Stimulated activated CD8-positive, alpha-beta memory T cell treated with anti-CD3 and anti-CD28 coated beads, Interleukin-12 subunit alpha, Interleukin-12 subunit beta, amount 100 ng/mL, for 1 hour (primary cell): Measurements from ENCODE around the gene PSME2.
A peak's percentile ranks its signal among the peaks of the same experiment; 100 is the strongest.

Experiments
- DNase-seq: peaks from one replicate; pipeline ENCODE4 v3.0.0-alpha.2; 2020; ENCODE audit warnings: low read depth

The PSME2 gene

DNA sequence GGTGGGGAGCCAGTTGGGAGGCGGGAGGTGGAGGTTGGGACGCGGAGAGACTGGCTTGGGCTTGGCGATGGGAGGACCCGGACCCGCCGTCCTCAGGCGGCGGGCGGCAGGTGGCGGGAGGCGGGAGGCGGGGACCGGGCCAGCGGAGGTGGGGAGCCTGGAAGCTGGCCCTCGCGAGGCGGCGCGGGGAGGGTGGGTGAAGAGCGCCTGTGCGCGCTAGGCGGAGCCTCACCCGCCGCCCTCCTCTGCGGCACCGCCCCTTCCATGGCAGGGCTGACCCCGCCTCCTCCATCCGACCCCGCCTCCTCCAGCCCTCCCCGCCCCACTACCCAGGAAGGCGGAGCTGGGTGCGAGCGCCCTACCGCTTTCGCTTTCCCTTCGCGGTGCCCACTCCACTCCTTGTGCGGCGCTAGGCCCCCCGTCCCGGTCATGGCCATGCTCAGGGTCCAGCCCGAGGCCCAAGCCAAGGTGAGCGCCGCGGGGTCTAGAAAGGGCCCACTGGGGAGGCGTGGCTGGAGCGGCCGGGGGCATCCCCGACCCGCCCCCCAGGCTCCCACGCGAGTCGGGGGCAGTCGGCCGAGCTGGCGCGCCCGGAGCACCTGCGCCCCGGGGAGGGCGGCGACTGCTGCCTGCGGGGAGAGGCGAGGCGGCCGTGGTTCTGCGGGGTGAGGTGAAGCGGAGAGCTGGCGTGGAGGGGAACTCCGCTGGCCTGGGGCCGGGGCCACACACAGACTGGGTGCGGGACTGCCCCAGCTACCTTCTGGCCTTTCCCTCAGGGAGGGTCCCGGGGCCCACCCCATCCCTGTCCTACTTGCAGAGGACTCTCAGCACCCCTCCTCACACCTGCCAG is 10.4 kb downstream of the PSME2 start, which contains the start of gene PSME1:
Gene PSME1 (plus strand): TSS at position 361 of the 850 bp plus-strand sequence. CDS start 69 bp downstream, at position 430.
- peak; percentile 89 for DNase-seq

- DNase-seq: no peak
Observed at GRCh38 chr14:24135584-24135833, 10.9 kb downstream of the PSME2 start.

DNA sequence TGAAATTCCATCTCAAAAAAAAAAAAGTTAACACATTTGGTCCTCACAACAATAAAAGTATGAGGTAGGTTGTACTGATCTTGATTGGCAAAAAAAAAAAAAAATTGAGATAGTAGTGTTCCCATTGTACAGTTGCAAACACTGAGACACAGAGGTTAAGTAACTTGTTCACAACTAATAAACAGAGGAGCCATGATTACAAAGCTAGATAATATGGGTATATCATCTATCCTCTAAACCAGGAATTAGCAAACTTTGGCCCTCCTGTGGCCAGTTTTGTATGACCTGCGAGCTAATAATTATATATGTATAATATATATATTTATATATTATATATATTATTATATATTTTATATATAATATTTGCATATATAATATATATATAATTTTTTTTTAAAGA is 12.7 kb downstream of the PSME2 start:
- no peak for DNase-seq

GRCh38 chr14:24132976-24133375 is 13.4 kb downstream of the PSME2 start:
- no peak for DNase-seq

DNA sequence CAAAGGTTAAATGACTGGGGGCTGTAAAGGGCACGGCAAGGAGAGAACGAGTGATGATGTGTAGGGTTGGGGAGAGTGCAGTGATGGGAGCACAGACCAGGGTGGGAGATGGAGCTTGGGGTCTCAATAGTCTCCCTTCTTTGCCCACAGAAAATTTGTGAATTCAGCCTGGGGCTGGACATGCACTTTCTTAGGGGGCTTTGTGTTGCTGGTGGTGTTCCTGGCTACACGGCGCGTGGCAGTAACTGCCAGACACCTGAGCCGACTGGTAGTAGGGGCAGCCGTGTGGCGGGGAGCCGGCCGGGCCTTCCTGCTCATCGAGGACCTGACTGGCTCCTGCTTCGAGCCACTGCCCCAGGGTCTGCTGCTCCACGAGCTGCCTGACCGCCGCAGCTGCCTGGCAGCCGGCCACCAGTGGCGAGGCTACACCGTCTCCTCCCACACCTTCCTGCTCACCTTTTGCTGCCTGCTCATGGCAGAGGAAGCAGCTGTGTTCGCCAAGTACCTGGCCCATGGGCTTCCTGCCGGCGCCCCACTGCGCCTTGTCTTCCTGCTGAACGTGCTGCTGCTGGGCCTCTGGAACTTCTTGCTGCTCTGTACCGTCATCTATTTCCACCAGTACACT is 14.2 kb downstream of the PSME2 start:
- DNase-seq: no peak

DNA sequence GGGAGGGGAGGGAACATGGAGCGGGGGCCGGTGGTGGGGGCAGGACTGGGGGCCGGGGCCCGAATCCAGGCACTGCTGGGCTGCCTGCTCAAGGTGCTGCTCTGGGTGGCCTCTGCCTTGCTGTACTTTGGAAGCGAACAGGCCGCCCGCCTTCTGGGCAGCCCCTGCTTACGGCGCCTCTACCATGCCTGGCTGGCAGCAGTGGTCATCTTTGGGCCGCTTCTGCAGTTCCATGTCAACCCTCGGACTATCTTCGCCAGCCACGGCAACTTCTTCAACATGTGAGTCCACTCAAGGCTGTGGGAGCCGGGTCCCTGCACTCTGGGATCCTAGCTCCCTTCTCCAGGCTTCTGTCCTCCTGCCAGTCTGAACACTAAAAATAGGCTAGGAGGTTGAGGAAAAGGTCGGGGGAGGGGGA is 14.9 kb downstream of the PSME2 start:
- DNase-seq: no peak

- DNase-seq: no peak
Observed at GRCh38 chr14:24130717-24131548, 15.5 kb downstream of the PSME2 start.

GRCh38 chr14:24130380-24130716 is 16.1 kb downstream of the PSME2 start, which contains the start of gene FITM1:
FITM1 (plus strand) TSS chr14:24130659; CDS start chr14:24131564, 905 bp downstream.
- no peak for DNase-seq

- DNase-seq: no peak
Observed at GRCh38 chr14:24129410-24129998, 16.9 kb downstream of the PSME2 start.

- no peak for DNase-seq
Observed at GRCh38 chr14:24127673-24128072, 18.7 kb downstream of the PSME2 start.

- no peak for DNase-seq
Observed at GRCh38 chr14:24126939-24127338, 19.5 kb downstream of the PSME2 start.

- DNase-seq: no peak
Observed at GRCh38 chr14:24123424-24124417, 22.7 kb downstream of the PSME2 start.

GRCh38 chr14:24122898-24123297 is 23.5 kb downstream of the PSME2 start:
- no peak for DNase-seq

DNA sequence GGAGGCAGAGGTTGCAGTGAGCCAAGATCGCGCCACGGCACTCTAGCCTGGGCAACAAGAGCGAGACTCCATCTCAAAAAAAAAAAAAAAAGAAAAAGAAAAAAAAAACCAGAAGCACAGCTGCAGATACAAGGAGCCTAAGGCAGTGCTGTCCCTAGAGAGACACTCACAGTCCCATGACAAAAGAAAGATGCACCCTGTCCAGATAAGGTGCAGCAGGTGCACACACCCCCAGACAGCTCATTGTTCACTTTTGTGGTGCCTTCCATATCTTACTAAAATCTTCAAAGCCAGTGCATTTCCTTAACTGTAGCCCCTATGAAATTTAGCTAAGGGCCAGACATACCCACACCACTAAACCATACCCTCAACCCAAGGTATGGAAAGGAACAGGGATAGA is 24.0 kb downstream of the PSME2 start:
- no peak for DNase-seq

DNA sequence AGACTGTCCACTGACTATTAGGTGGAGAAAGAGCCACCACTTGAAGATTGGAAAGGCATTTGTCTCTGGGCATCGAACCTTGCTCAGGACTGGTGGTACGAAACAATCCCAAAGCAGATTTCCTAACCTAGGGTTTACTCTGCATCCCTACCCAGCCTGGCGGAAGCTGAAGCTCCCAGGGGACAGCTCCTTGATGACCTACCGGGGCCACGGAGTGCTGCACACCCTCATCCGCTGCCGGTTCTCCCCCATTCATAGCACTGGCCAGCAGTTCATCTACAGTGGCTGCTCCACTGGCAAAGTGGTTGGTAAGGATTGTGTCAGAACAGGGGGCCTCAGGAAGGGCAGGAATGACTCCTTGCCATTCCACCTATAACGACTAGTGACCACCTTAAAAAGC is 25.2 kb downstream of the PSME2 start:
- no peak for DNase-seq

- no peak for DNase-seq
Observed at GRCh38 chr14:24119691-24120090, 26.7 kb downstream of the PSME2 start.

DNA sequence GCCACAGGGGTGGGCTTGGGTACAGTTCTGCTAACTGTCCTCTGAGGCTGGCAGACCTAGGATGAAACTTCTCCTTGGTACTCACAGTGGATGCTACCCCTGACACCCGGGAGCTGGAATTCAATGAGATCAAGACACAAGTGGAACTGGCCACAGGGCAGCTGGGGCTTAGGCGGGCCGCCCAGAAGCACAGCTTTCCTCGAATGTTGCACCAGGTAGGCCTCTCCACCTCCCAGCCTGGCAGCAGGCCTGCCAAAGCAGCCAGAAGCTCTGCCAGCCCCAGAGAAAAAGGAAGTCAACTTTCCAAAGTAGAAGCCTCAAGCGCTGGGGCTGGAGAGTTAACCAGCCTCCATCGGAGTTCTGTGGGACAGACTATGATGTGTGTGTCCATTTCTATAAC is 29.2 kb downstream of the PSME2 start:
- DNase-seq: no peak

DNA sequence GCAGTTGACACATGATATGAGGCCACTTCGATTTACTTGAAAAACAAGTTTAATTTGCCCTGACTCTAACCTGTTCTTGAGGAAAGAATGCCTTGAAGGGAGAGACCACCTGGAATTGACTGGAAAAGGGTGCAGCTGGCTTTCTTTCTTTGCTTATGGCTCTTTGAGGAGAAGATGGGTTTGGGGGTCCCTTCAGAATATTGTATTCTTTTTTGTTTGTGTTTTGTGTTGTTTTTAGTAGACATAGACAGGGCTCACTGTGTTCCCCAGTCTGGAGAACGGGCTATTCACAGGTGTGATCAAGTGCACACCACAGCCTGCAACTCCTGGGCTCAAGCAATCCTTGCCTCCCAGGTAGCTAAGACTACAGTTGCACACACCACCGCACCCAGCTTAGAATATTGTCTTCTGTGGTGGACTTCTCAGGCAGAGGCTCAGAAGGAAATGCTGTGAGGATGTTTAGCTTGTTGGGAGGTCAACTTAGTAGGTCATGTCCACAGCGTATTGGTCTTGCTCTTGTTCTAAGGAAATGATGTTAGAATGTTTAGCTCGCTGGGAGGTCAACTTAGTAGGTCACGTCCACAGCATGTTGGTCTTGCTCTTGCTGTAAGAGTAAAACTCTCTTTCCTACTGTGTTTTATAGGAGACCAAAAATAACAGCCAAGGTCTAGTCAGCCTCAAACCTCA is 30.1 kb downstream of the PSME2 start:
- no peak for DNase-seq

DNA sequence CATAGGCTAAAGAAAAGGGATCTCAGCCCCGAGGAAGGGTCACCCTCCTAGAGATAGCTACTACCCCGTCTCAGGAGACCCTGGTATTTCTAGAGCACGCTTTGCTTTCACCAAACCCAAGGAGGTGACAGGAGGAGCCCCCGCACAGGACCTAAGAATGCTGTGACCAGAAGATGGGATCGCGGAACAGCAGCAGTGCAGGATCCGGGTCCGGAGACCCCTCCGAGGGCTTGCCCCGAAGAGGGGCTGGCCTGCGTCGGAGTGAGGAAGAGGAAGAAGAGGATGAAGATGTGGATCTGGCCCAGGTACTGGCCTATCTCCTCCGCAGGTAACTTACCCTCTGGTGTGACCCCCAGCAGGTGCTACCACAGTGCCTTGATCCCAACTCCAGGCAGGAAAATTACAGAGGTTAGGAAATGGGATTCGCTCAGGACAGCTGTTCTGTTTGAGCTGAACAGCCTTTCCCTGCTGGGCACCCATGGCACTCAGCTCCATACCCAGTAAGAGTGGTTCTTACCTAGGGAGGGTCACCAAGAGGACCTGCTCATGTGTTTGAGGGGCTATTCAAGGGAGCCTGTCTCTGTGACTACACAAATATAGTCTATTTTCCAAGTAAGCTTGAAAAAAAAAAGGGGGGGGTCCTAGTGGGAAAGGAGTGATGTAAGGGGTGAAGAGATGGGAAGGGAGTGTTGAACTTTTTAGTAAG is 30.8 kb downstream of the PSME2 start:
- no peak for DNase-seq
